ENCODE results near the gene YDJC. TPM values are rescaled to one million over a fixed set of nuclear protein-coding genes. Genes with fewer than 3 reads are reported as not detected.
A peak's percentile ranks its signal among the peaks of the same experiment; 100 is the strongest.

YDJC gene
- total RNA-seq, 1 donor from 2014 or later = 19.0 TPM

DNA sequence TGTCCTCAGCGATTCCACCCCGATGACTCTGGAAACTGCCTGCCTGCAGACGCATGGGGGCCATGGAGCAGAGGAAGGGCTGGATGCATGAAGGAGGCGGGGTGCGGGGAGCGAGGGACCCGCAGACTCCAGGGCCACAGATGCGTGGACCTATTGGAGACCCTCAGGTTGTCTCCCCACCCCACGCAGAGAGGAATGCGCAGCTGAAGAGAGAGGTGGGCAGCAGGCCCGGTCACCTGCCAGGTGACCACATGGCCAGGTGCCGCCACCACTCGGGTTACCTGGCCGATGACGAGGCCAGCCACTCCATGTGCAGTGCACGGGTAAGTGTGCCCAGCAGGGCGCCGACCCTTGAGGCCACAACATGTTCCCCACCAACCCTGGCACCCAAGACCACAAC lies 3.1 kb upstream of the YDJC start:
- no peak for DNase-seq (ENCODE audit: low spot score, unreplicated experiment)
- Mint-ChIP-seq H3K36me3 (ENCODE audit: insufficient read depth) (peaks cover 5% of the 10 kb centered on the region), H3K4me1 (ENCODE audit: low read depth) (peaks cover 2% of the 10 kb centered on the region), H3K4me3 (ENCODE audit: low read depth) (no peak overlapping the region), H3K27ac (no peak overlapping the region), H3K9me3 (ENCODE audit: low read depth) (no peaks in the 10 kb centered on the region), H3K27me3 (no peaks in the 10 kb centered on the region)
- TF ChIP-seq, protein P1, sequence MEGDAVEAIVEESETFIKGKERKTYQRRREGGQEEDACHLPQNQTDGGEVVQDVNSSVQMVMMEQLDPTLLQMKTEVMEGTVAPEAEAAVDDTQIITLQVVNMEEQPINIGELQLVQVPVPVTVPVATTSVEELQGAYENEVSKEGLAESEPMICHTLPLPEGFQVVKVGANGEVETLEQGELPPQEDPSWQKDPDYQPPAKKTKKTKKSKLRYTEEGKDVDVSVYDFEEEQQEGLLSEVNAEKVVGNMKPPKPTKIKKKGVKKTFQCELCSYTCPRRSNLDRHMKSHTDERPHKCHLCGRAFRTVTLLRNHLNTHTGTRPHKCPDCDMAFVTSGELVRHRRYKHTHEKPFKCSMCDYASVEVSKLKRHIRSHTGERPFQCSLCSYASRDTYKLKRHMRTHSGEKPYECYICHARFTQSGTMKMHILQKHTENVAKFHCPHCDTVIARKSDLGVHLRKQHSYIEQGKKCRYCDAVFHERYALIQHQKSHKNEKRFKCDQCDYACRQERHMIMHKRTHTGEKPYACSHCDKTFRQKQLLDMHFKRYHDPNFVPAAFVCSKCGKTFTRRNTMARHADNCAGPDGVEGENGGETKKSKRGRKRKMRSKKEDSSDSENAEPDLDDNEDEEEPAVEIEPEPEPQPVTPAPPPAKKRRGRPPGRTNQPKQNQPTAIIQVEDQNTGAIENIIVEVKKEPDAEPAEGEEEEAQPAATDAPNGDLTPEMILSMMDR (IDR thresholded peaks at IDR 0.05; ENCODE audit: unreplicated experiment) = no peak

DNA sequence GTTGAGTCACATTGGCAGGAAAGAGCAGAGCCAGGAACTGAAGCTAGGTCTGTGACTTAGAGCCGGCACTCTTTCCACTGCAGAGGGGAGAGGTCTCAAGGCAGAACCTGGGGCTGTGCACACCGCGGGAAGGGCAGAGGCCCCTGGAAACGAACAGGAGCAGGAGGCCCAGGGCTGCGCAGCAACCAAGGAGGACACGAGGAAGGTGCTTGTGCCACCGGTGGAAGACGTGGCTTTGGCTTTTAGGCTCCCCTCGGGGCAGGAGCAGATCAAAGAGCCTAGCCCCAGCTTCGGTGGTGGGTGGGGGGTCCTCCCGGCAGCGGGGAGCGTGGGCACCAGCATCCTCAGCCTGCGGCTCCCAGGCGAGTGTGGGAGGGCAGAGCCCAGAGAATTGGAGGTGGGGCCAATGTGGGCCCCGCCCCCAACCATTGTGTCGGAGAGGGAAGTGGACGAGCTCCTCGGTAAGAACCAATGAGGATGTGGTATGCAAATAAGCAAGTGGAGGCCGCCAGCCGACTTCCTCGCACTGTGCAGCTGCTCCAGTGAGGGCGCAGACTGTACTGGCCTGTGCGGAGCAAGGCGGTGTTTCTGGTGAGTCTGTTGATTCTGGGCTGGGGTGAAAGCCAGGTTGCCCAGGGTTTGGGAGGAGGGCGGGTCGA lies 2.5 kb upstream of the YDJC start, which contains the start of gene CCDC116:
CCDC116 (plus strand) TSS at position 524 of the 659 bp plus-strand sequence. CDS start 422 bp downstream, outside the sequence.
- H3K27me3 Mint-ChIP-seq = no peaks in the 10 kb centered on the region
- peaks cover 7% of the 10 kb centered on the region for H3K36me3 Mint-ChIP-seq (ENCODE audit: insufficient read depth)
- H3K27ac Mint-ChIP-seq = no peak within 1 kb of the TSS
- H3K9me3 Mint-ChIP-seq (ENCODE audit: low read depth) = no peaks in the 10 kb centered on the region
- no peak for DNase-seq (ENCODE audit: low spot score, unreplicated experiment)
- no peak within 1 kb of the TSS for H3K4me3 Mint-ChIP-seq (ENCODE audit: low read depth)
- peaks cover 2% of the 10 kb centered on the region for H3K4me1 Mint-ChIP-seq (ENCODE audit: low read depth)
- TF ChIP-seq, protein P1 (IDR thresholded peaks at IDR 0.05; ENCODE audit: unreplicated experiment) = no peak

DNA sequence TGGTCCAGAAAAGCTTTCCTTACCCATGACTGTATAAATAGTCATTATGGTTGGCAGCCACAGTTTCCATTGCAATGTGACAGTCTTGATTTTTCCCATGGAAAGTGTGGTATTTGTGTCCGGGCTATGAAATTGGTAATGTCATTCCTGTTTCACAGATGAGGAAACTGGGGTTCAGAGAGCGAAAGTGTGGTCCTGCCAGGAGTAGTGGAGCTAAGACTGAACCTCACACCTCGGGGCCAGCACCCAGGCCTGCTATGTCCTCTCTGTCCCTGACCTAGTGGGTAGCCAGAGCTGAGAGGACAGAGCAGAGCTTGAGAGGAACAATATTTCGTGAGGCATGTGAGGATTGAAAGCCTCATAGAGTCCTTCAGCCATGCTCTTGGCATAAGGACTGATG lies 1.2 kb upstream of the YDJC start:
- Mint-ChIP-seq H3K27ac (no peak overlapping the region), H3K9me3 (ENCODE audit: low read depth) (no peaks in the 10 kb centered on the region), H3K27me3 (no peaks in the 10 kb centered on the region), H3K36me3 (ENCODE audit: insufficient read depth) (peaks cover 9% of the 10 kb centered on the region), H3K4me1 (ENCODE audit: low read depth) (peaks cover 2% of the 10 kb centered on the region), H3K4me3 (ENCODE audit: low read depth) (no peak overlapping the region)
- no peak for DNase-seq (ENCODE audit: low spot score, unreplicated experiment)
- TF ChIP-seq, protein P1 (IDR thresholded peaks at IDR 0.05; ENCODE audit: unreplicated experiment) = no peak

DNA sequence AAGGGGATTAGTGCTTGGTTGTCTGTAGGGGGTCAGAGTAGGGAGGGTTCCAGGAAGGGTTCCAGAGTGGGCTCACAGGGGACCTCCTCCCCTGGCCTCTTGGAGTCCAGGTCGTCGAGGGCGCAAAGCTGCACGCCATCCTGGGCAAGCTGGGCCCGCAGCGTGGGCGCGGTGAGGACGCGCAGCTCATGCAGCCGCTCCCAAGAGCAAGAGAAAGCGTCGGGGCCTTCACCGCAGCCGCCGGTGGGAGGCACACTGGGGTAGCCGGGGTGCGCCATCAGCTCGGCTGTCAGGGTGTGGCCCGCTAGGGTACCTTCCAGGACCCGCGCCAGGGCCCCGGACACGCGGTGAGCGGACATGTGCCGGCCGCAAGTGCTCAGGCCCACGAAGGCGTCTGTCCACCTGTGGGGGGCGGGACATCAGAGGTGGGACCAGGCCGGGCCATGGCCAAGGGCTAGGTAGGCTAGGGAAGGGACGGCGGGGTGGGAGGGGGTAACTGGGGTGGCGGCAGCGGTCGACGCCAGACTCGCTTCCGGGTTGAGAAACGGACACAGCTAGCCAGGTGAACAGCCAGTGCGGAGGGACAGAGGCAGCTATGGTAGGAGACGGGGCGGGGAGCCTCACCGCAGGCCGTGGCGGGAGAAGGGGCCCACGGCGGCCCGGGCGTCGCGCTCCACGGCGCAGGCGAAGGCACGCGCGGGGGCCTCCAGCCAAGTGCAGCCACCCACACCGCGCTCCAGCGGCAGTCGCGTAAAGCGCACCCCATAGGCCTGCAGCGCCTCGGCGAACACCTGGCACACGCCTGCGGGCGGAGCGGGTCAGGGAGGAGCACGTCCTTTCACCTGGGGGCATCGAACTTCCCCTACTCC lies 1.2 kb downstream of the YDJC start:
- TF ChIP-seq, protein P1 (IDR thresholded peaks at IDR 0.05; ENCODE audit: unreplicated experiment) = no peak
- DNase-seq (ENCODE audit: low spot score, unreplicated experiment) = no peak
- peaks cover 2% of the 10 kb centered on the region for H3K4me1 Mint-ChIP-seq (ENCODE audit: low read depth)
- H3K9me3 Mint-ChIP-seq (ENCODE audit: low read depth) = no peaks in the 10 kb centered on the region
- H3K36me3 Mint-ChIP-seq (ENCODE audit: insufficient read depth) = peaks cover 12% of the 10 kb centered on the region
- H3K27ac Mint-ChIP-seq = peak overlapping the region; percentile 94
- no peaks in the 10 kb centered on the region for H3K27me3 Mint-ChIP-seq
- peak overlapping the region; percentile 87 for H3K4me3 Mint-ChIP-seq (ENCODE audit: low read depth)

DNA sequence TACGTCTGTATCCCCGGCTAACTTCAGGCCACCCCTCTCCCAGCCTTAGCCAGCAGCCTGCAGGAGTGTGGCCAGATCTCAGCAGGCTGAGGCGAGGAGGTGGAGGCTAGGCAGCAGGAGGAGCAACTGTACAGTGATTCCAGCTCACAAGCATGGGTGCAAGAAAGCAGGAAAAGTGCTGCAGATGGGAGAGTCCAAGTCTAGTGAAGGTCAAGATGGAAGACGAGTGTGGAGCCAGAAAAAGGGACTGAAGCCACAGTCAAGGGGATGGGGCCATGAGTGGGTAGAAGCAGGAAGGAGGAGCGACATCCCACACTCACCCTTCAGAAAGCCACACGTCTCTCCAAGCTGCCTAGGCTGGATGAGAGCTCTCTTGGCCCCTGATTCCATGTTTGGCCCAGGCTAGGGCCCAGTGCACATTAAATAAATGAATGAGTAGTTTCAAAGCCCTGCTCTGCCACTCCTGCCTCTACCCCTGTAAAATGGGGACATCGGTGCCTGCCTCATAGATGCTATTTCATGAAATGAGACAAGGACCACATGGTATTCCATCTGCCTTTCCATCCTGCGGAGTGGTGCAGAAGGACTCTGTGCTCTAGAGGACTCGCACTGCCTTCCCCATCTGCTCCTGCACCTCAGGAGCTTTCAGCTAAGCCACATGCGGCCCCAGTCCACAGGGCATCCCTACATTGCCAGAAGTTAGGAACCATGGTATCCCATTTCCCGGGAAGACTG lies 2.9 kb downstream of the YDJC start:
- peak overlapping the region; percentile 73 for H3K27ac Mint-ChIP-seq
- no peaks in the 10 kb centered on the region for H3K9me3 Mint-ChIP-seq (ENCODE audit: low read depth)
- H3K27me3 Mint-ChIP-seq = no peaks in the 10 kb centered on the region
- peak overlapping the region; percentile 53 for H3K4me3 Mint-ChIP-seq (ENCODE audit: low read depth)
- DNase-seq (ENCODE audit: low spot score, unreplicated experiment) = no peak
- peaks cover 2% of the 10 kb centered on the region for H3K4me1 Mint-ChIP-seq (ENCODE audit: low read depth)
- H3K36me3 Mint-ChIP-seq (ENCODE audit: insufficient read depth) = peaks cover 14% of the 10 kb centered on the region
- TF ChIP-seq, protein P1 (IDR thresholded peaks at IDR 0.05; ENCODE audit: unreplicated experiment) = no peak
